Osteocyte (in vitro differentiated cells): Measurements from ENCODE around the gene OGFOD3. TPM values are rescaled to one million over a fixed set of nuclear protein-coding genes. Genes with fewer than 3 reads are reported as not detected.
"Not testable (repeated sequence)": the region's sequence is repeated elsewhere in the genome, so short reads cannot be mapped to it uniquely, and the experiment has no call there.

ENCODE experiments used
- DNase-seq: peaks from one replicate; pipeline ENCODE4 v3.0.0; 2021; ENCODE audit warnings: mixed read lengths; ENCODE audit not compliant: unreplicated experiment; ENCODE audit errors: extremely low spot score
- H3K27ac Mint-ChIP-seq: one replicate; pipeline ENCODE4 v1.8.0; 2021; ENCODE audit warnings: mild to moderate bottlenecking, mixed read lengths; ENCODE audit not compliant: unreplicated experiment
- H3K27me3 Mint-ChIP-seq: one replicate; pipeline ENCODE4 v1.8.0; 2021; ENCODE audit warnings: mixed read lengths; ENCODE audit not compliant: unreplicated experiment
- H3K36me3 Mint-ChIP-seq: one replicate; pipeline ENCODE4 v1.8.0; 2021; ENCODE audit warnings: mixed read lengths; ENCODE audit not compliant: unreplicated experiment
- H3K4me1 Mint-ChIP-seq: one replicate; pipeline ENCODE4 v1.8.0; 2021; ENCODE audit warnings: mixed read lengths; ENCODE audit not compliant: unreplicated experiment
- H3K4me3 Mint-ChIP-seq: one replicate; pipeline ENCODE4 v1.8.0; 2021; ENCODE audit warnings: mild to moderate bottlenecking, moderate library complexity, mixed read lengths; ENCODE audit not compliant: unreplicated experiment
- H3K9me3 Mint-ChIP-seq: one replicate; pipeline ENCODE4 v1.8.0; 2021; ENCODE audit warnings: mixed read lengths; ENCODE audit not compliant: unreplicated experiment
- total RNA-seq: library from RNA; stranded (reverse); gene quantifications from 2 replicates; pipeline ENCODE4 v1.2.1, GENCODE V29; 2021
- TF ChIP-seq, protein P1 (sequence below): fragments of 200-600 bp; sonication (generic); IDR thresholded peaks from 2 replicates; pipeline ENCODE4 v1.5.0; 2021; ENCODE audit warnings: antibody characterized with exemption, mild to moderate bottlenecking, moderate library complexity

The OGFOD3 gene
- total RNA-seq, 1 donor from 2014 or later: 32.8 TPM

DNA sequence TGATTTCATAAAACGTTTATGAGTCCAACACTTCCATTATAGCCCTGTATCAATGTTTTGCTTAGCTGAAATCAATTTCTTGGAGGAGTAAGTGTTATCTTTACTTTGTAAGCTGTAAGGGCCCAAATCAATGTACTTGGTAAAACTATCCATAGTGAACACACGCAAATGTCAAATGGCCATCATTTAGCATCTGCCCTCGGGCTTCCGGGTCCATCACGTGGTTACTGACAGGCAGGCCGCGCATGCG is 39.5 kb upstream of the OGFOD3 start:
- DNase-seq: no peak
- H3K27me3 Mint-ChIP-seq: no peaks in the 10 kb centered on the region

DNA sequence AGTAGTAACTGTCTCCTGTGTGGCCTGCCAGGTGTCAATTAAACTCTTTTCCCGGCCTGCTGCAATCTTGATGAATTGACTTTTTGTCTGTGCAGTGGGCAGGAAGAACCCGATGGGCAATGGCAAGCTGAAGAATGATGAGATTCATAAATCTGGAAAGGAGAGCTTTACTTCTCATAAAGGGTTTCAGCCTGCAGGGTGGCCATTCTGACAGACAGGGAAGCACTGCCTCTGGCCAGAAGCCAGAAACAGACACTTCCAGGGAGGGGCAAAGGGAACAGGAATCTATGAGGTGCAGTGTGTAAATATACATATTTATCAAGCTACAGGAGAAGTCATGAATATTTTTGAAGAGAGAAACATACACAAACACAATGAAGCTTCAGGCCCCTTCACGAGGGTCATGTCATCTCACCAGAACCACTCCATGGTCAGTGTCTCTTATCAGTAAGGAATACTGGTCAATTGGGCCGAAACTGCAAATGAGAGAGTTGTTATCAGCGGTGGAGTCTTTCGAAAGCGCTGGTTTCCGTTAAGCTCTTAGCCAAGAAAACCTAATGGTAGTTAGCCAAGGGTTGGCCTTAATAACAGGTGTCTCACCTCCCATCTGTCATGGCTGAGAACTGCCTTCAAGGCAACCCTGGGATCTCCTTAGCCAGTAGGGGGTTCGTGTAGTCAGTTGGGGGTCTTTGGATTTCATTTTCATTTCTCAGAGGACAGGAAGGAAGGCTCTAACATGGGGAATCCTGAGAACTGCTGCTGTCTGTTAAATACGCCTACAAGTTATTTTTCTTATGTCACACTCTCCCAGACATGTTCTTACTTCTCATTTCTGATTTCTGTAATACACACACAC is 38.9 kb upstream of the OGFOD3 start:
- Mint-ChIP-seq H3K4me1 (peaks cover 16% of the 10 kb centered on the region), H3K4me3 (peak overlapping the region; percentile 92), H3K27ac (peak overlapping the region; percentile 96), H3K27me3 (no peaks in the 10 kb centered on the region), H3K9me3 (no peaks in the 10 kb centered on the region), H3K36me3 (peaks cover 9% of the 10 kb centered on the region)
- no peak for DNase-seq
- TF ChIP-seq, protein P1, sequence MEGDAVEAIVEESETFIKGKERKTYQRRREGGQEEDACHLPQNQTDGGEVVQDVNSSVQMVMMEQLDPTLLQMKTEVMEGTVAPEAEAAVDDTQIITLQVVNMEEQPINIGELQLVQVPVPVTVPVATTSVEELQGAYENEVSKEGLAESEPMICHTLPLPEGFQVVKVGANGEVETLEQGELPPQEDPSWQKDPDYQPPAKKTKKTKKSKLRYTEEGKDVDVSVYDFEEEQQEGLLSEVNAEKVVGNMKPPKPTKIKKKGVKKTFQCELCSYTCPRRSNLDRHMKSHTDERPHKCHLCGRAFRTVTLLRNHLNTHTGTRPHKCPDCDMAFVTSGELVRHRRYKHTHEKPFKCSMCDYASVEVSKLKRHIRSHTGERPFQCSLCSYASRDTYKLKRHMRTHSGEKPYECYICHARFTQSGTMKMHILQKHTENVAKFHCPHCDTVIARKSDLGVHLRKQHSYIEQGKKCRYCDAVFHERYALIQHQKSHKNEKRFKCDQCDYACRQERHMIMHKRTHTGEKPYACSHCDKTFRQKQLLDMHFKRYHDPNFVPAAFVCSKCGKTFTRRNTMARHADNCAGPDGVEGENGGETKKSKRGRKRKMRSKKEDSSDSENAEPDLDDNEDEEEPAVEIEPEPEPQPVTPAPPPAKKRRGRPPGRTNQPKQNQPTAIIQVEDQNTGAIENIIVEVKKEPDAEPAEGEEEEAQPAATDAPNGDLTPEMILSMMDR: no peak

More for the DNA sequence above, 39.5 kb upstream of the OGFOD3 start:
- TF ChIP-seq, protein P1: no peak
- Mint-ChIP-seq H3K4me3 (peak overlapping the region; percentile 92), H3K4me1 (peaks cover 16% of the 10 kb centered on the region), H3K27ac (peak overlapping the region; percentile 96), H3K36me3 (peaks cover 15% of the 10 kb centered on the region), H3K9me3 (no peaks in the 10 kb centered on the region)

DNA sequence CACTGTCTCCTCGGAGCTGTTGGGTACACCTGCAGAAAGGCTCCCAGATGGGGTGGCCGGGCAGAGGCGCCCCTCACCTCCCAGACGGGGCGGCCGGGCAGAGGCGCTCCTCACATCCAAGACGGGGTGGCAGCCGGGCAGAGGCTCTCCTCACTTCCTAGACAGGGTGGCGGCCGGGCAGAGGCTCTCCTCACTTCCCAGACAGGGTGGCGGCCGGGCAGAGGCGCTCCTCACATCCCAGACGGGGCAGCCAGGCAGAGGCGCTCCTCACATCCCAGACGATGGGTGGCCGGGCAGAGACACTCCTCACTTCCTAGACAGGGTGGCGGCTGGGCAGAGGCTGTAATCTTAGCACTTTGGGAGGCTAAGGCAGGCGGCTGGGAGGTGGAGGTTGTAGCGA is 35.3 kb upstream of the OGFOD3 start:
- not testable (repeated sequence) for H3K27ac Mint-ChIP-seq, H3K9me3 Mint-ChIP-seq, DNase-seq, H3K27me3 Mint-ChIP-seq, H3K4me3 Mint-ChIP-seq, H3K36me3 Mint-ChIP-seq
- peaks cover 31% of the 10 kb centered on the region for H3K4me1 Mint-ChIP-seq

DNA sequence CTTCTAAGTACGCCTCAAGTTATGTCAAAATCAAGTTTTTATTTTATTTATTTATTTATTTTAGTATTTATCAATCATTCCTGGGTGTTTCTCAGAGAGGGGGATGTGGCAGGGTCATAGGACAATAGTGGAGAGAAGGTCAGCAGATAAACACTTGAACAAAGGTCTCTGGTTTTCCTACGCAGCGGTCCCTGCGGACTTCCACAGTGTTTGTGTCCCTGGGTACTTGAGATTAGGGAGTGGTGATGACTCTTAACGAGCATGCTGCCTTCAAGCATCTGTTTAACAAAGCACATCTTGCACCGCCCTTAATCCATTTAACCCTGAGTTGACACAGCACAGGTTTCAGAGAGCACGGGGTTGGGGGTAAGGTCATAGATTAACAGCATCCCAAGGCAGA is 34.8 kb upstream of the OGFOD3 start:
- H3K9me3 Mint-ChIP-seq: not testable (repeated sequence)

DNA sequence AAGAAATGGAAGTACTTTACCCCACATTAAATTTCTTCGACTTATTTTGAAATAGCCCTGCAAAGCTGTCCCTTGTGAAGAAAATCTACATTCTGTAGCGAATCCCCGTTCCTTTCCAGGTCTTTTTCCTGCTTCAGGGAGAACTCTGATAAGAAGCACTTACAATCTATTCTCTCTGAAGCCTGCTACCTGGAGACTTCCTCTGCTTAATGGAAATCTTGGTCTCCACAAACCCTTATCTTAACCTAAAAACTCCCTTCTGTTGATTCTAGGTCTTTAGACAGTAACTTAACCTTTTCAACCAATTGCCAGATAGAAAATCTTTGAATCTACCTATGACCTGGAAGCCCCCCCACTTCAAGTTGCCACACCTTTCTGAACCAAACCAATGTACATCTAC is 33.8 kb upstream of the OGFOD3 start:
- Mint-ChIP-seq H3K27me3 (no peaks in the 10 kb centered on the region), H3K4me3 (no peak overlapping the region), H3K9me3 (no peaks in the 10 kb centered on the region), H3K27ac (peak overlapping the region; percentile 14), H3K36me3 (no peaks in the 10 kb centered on the region), H3K4me1 (peaks cover 23% of the 10 kb centered on the region)
- no peak for DNase-seq
- TF ChIP-seq, protein P1: no peak

More for the DNA sequence above, 34.8 kb upstream of the OGFOD3 start:
- not testable (repeated sequence) for H3K27ac Mint-ChIP-seq, H3K36me3 Mint-ChIP-seq, H3K27me3 Mint-ChIP-seq, H3K4me3 Mint-ChIP-seq, DNase-seq
- peaks cover 31% of the 10 kb centered on the region for H3K4me1 Mint-ChIP-seq

DNA sequence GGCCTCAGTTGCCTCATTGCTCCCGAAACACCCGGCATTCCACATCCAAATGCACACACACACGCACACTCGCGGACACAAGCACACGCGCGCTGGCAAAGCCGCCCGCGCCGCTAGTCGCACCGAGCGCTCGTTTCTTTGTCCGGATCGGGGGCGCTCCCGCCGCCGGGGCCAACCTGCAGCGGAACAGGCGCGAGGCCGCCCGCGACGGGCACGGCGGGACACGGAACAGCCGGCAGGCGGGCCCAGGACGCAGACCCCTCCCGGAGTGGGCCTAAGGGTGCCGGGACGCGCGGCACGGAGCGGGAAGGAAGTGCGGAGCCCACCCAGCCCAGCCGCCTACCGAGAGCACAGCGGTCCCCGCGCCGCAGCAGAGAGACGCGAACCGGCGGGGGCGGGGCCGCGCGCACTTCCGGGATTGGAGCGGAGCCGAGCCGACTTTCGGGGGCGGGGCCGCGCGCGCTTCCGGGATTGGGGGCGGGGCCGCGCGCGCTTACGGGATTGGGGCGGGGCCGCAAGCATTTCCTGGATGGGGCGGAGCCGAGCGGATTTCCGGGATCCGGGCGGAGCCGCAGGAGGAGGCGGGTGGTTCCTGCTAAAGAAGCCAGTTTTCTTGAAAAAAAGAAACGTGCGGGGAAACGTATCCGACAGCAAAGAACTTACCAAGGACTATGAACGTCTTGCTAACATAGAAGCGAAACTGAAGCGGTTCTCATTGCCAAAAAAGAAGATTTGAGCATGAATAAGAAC is 32.1 kb upstream of the OGFOD3 start, which contains the start of gene CYBC1:
CYBC1 (minus strand) TSS at position 396 of the 750 bp plus-strand sequence. CDS start 1,498 bp downstream, outside the sequence.
- H3K4me1 Mint-ChIP-seq: peaks cover 21% of the 10 kb centered on the region
- H3K27me3 Mint-ChIP-seq: no peaks in the 10 kb centered on the region
- H3K9me3 Mint-ChIP-seq: no peaks in the 10 kb centered on the region
- H3K4me3 Mint-ChIP-seq: peak within 1 kb of the TSS; percentile 81
- peak within 1 kb of the TSS; percentile 96 for H3K27ac Mint-ChIP-seq
- peak; percentile 97 for DNase-seq
- H3K36me3 Mint-ChIP-seq: no peaks in the 10 kb centered on the region
- TF ChIP-seq, protein P1: no peak
